Caco-2 (cell line): ENCODE data around the gene COX5B. TPM values are rescaled to one million over a fixed set of nuclear protein-coding genes. Genes with fewer than 3 reads are reported as not detected.
"Not testable (repeated sequence)": the region's sequence is repeated elsewhere in the genome, so short reads cannot be mapped to it uniquely, and the experiment has no call there.

ENCODE experiments used
- BruUV-seq: library from RNA; stranded (reverse); fragments of 400-500 nt; replicated peaks from 2 replicates; lab custom pipeline; 2021; lab: Mats Ljungman, UMichigan
- CTCF ChIA-PET: fragments of 300-600 bp; sonication (Branson Sonifier 250); formaldehyde crosslinking; loops from one replicate; lab custom pipeline; 2022; ENCODE audit warnings: antibody characterized with exemption; lab: Charles Lee
- POLR2A ChIA-PET: fragments of 300-600 bp; sonication (Branson Sonifier 250); formaldehyde crosslinking; loops from one replicate; lab custom pipeline; 2022; ENCODE audit warnings: antibody characterized with exemption; lab: Charles Lee
- DNase-seq, 2 experiments: peaks; one replicate each; pipeline versions ENCODE4 v3.0.0 to v3.0.0-alpha.2; 2020 to 2022
- H3K27me3 ChIP-seq: replicated peaks from 2 replicates; pipeline ENCODE4 v1.6.0; 2011; ENCODE audit warnings: low read length; ENCODE audit not compliant: control insufficient read depth, insufficient read depth
- H3K36me3 ChIP-seq: 2 replicates; pipeline ENCODE4 v1.5.1; 2011; ENCODE audit warnings: low read length; ENCODE audit not compliant: control insufficient read depth, insufficient read depth
- H3K4me1 ChIP-seq: fragments of 250-450 bp; sonication (Bioruptor Pico); 2 replicates; pipeline ENCODE4 v1.5.1; 2020; ENCODE audit warnings: mild to moderate bottlenecking
- H3K4me3 ChIP-seq: 2 replicates; pipeline ENCODE4 v1.5.1; 2011; ENCODE audit warnings: low read depth, mild to moderate bottlenecking, control low read depth, low read length
- H3K9me3 ChIP-seq: fragments of 250-450 bp; sonication (Bioruptor Pico); 2 replicates; pipeline ENCODE4 v1.5.1; 2020; ENCODE audit warnings: mild to moderate bottlenecking, moderate library complexity
- H3K27ac Mint-ChIP-seq: one replicate; pipeline ENCODE4 v1.8.0; 2022; ENCODE audit warnings: mixed read lengths; ENCODE audit not compliant: unreplicated experiment
- H3K27me3 Mint-ChIP-seq: one replicate; pipeline ENCODE4 v1.8.0; 2022; ENCODE audit warnings: mixed read lengths; ENCODE audit not compliant: insufficient read depth, unreplicated experiment
- H3K36me3 Mint-ChIP-seq: one replicate; pipeline ENCODE4 v1.8.0; 2022; ENCODE audit warnings: mild to moderate bottlenecking, mixed read lengths; ENCODE audit not compliant: insufficient read depth, unreplicated experiment
- H3K4me1 Mint-ChIP-seq: one replicate; pipeline ENCODE4 v1.8.0; 2022; ENCODE audit warnings: low read depth, mixed read lengths; ENCODE audit not compliant: unreplicated experiment
- H3K4me3 Mint-ChIP-seq: one replicate; pipeline ENCODE4 v1.8.0; 2022; ENCODE audit warnings: mild to moderate bottlenecking, moderate library complexity, mixed read lengths; ENCODE audit not compliant: unreplicated experiment
- H3K9me3 Mint-ChIP-seq: one replicate; pipeline ENCODE4 v1.8.0; 2022; ENCODE audit warnings: mixed read lengths; ENCODE audit not compliant: unreplicated experiment
- CTCF ChIP-seq, 2 experiments: fragments of 200-600 bp in 1 of 2; IDR thresholded peaks; 1 replicate in 1 of 2; 2 replicates in 1 of 2; pipeline versions ENCODE4 v1.5.1 to v1.8.0; 2011 to 2022; ENCODE audit warnings: antibody characterized with exemption in 1 of 2, control low read depth in 1 of 2, inconsistent platforms in 1 of 2, low read depth in 1 of 2, low read length in 1 of 2, mild to moderate bottlenecking in 1 of 2, moderate library complexity in 1 of 2; ENCODE audit not compliant: insufficient read depth in 1 of 2, severe bottlenecking in 1 of 2, unreplicated experiment in 1 of 2
- intact Hi-C: fragments of 100-400 bp; cut with micrococcal nuclease; formaldehyde crosslinking; loops from one replicate; pipeline ENCODE4 v1.10.0; 2022; ENCODE audit not compliant: unreplicated experiment
- total RNA-seq: library from RNA; stranded (reverse); gene quantifications from 2 replicates; pipeline ENCODE4 v1.2.3, GENCODE V29; 2022

Gene COX5B
- total RNA-seq, 1 experiment from 2014 or later = 313 TPM

GRCh38 chr2:97622976-97623375 lies 22.9 kb upstream of the COX5B start:
- H3K36me3 ChIP-seq, intact Hi-C loops, BruUV-seq, H3K4me1 Mint-ChIP-seq, H3K4me3 ChIP-seq, H3K9me3 Mint-ChIP-seq, CTCF ChIA-PET, H3K27ac Mint-ChIP-seq, H3K27me3 ChIP-seq, H3K9me3 ChIP-seq, H3K4me3 Mint-ChIP-seq, H3K36me3 Mint-ChIP-seq, POLR2A ChIA-PET, H3K27me3 Mint-ChIP-seq, DNase-seq, H3K4me1 ChIP-seq: not testable (repeated sequence)

- H3K27me3 Mint-ChIP-seq, H3K4me1 ChIP-seq, H3K36me3 ChIP-seq, H3K9me3 ChIP-seq, CTCF ChIA-PET, intact Hi-C loops, H3K4me3 ChIP-seq, H3K36me3 Mint-ChIP-seq, H3K27ac Mint-ChIP-seq, H3K4me3 Mint-ChIP-seq, H3K9me3 Mint-ChIP-seq, DNase-seq, H3K4me1 Mint-ChIP-seq, BruUV-seq, H3K27me3 ChIP-seq, POLR2A ChIA-PET: not testable (repeated sequence)
Observed at GRCh38 chr2:97625354-97626048, 20.4 kb upstream of the COX5B start.

DNA sequence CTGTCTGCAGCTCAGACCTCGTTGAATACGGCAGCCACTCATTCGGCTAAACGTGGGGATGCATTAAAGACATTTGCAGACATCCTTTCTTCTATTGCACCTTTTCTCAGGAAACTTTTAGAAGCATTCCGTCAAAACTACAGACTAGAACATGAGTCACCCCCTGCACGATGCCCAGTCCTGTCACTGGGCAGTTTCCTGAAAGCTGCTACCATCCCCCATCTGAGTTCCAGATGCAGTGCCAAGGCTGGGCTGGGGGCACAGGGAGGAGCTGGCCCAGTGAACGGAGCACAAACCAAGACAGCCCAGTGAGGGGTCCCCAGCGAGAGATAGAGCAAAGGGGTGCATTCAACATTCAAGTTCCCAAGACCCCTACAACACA lies 19.8 kb upstream of the COX5B start:
- H3K4me1 ChIP-seq, H3K27me3 Mint-ChIP-seq, H3K36me3 Mint-ChIP-seq, H3K4me3 ChIP-seq, DNase-seq, H3K4me3 Mint-ChIP-seq, intact Hi-C loops, CTCF ChIA-PET, H3K9me3 Mint-ChIP-seq, BruUV-seq, H3K27ac Mint-ChIP-seq, H3K36me3 ChIP-seq, H3K4me1 Mint-ChIP-seq, H3K27me3 ChIP-seq, POLR2A ChIA-PET, H3K9me3 ChIP-seq: not testable (repeated sequence)

GRCh38 chr2:97644023-97644717 lies 1.7 kb upstream of the COX5B start:
- no TSS peak for BruUV-seq
- no peak for TF ChIP-seq CTCF (IDR thresholded peaks at IDR 0.05; ENCODE audit: insufficient read depth in 1 of 2, low read depth in 1 of 2, low read length in 1 of 2, severe bottlenecking in 1 of 2, unreplicated experiment in 1 of 2)
- intact Hi-C loops = no loop called here
- no peak overlapping the region for H3K4me3 ChIP-seq
- H3K36me3 Mint-ChIP-seq = peaks cover 31% of the 10 kb centered on the region
- peaks cover 6% of the 10 kb centered on the region for H3K4me1 Mint-ChIP-seq
- H3K4me1 ChIP-seq = no peaks in the 10 kb centered on the region
- DNase-seq = no peak
- H3K4me3 Mint-ChIP-seq = no peak overlapping the region
- no peaks in the 10 kb centered on the region for H3K27me3 ChIP-seq
- ChIA-PET POLR2A (no interaction called here), CTCF (no interaction called here)
- H3K27ac Mint-ChIP-seq = no peak overlapping the region
- peaks cover 3% of the 10 kb centered on the region; the same call in 1 of the 2 replicates for H3K36me3 ChIP-seq
- no peaks in the 10 kb centered on the region for H3K9me3 Mint-ChIP-seq
- peaks cover 3% of the 10 kb centered on the region for H3K27me3 Mint-ChIP-seq
- no peaks in the 10 kb centered on the region for H3K9me3 ChIP-seq
